Measurements from ENCODE around the gene MAPK8IP3. TPM values are rescaled to one million over a fixed set of nuclear protein-coding genes. Genes with fewer than 3 reads are reported as not detected.

The MAPK8IP3 gene
- total and polyA plus RNA-seq, 9 of the 15 experiments (the other 6 are each of a cell fraction or from before 2014, with no cell fraction given) = 0.17 to 58.7 (median 16.7) TPM

DNA sequence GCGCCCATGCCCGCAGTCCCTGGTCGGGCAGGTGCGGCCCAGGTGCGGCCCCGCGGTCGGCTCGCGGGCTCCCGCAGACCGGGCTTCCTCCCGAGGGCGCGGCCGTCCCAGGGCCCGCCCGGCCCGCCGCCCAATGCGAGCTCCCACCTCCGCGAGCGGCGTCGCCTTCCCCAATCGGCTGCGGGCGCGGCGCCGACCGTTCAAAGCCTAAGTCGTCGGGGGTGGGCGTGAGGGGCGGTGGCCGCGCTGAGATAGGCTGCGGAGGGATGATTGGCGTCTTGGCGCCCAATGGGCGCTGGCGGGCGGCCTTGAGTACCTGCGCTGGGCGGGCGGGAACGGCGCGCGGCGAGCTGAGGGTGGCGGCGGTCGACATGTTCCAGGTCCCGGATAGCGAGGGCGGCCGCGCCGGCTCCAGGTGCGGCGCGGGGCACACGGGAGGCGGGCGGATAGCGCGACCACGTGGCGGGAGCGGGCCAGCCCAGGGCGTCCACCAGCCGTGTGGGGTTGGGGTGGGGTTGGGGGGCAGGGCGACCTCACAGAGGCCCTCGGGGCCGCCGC is 28.0 kb upstream of the MAPK8IP3 start, which contains the start of gene JPT2 (continued):
- TF ChIP-seq SMAD4 (CRISPR knock-in tag; conservative IDR thresholded peaks at IDR 0.05) (0 out of 2 replicates have a peak, but pooled peaks have one; percentile 8), ZFX (CRISPR knock-in tag; IDR thresholded peaks at IDR 0.05) (no peak; the same call in 1 of the 2 replicates), GTF2E2 (tag; IDR thresholded peaks at IDR 0.05) (peak; percentile 36; the same call in 1 of the 2 replicates), CHD2 (IDR thresholded peaks at IDR 0.05; ENCODE audit: low read depth, low read length) (peak; percentile 86), KHSRP (IDR thresholded peaks at IDR 0.05) (no peak), ZFP30 (CRISPR knock-in tag; IDR thresholded peaks at IDR 0.05; ENCODE audit: borderline replicate concordance) (no peak), RBM25 (IDR thresholded peaks at IDR 0.05; ENCODE audit: low read depth, low read length, severe bottlenecking) (peak; percentile 100), CBX1 (IDR thresholded peaks at IDR 0.05; ENCODE audit: low read depth) (0 out of 2 replicates have a peak, but pooled peaks have one; percentile 16), ZBTB1 (CRISPR knock-in tag; IDR thresholded peaks at IDR 0.05; ENCODE audit: borderline replicate concordance, low read depth) (no peak), HNRNPLL (IDR thresholded peaks at IDR 0.05; ENCODE audit: low read depth, low read length, poor library complexity, severe bottlenecking) (peak; percentile 66), ZNF165 (CRISPR knock-in tag; IDR thresholded peaks at IDR 0.05; ENCODE audit: borderline replicate concordance) (no peak), SIN3A (IDR thresholded peaks at IDR 0.05; ENCODE audit: borderline replicate concordance in 2 of 2, control insufficient read depth in 1 of 2, low read depth in 2 of 2, low read length in 2 of 2) (peak in 1 of 2 experiments; percentile 52; a peak in 1 of 4 replicates), CTBP1 (IDR thresholded peaks at IDR 0.05; ENCODE audit: borderline replicate concordance) (peak; percentile 100), ZNF3 (CRISPR knock-in tag; IDR thresholded peaks at IDR 0.05) (no peak), RAD21 (CRISPR knock-in tag; conservative IDR thresholded peaks at IDR 0.05 in 1 of 2, IDR thresholded peaks at IDR 0.05 in 1 of 2) (no peak)
- TF ChIP-seq, protein P1, sequence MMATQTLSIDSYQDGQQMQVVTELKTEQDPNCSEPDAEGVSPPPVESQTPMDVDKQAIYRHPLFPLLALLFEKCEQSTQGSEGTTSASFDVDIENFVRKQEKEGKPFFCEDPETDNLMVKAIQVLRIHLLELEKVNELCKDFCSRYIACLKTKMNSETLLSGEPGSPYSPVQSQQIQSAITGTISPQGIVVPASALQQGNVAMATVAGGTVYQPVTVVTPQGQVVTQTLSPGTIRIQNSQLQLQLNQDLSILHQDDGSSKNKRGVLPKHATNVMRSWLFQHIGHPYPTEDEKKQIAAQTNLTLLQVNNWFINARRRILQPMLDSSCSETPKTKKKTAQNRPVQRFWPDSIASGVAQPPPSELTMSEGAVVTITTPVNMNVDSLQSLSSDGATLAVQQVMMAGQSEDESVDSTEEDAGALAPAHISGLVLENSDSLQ (IDR thresholded peaks at IDR 0.05) = peak; percentile 99
- TF ChIP-seq, protein P2, sequence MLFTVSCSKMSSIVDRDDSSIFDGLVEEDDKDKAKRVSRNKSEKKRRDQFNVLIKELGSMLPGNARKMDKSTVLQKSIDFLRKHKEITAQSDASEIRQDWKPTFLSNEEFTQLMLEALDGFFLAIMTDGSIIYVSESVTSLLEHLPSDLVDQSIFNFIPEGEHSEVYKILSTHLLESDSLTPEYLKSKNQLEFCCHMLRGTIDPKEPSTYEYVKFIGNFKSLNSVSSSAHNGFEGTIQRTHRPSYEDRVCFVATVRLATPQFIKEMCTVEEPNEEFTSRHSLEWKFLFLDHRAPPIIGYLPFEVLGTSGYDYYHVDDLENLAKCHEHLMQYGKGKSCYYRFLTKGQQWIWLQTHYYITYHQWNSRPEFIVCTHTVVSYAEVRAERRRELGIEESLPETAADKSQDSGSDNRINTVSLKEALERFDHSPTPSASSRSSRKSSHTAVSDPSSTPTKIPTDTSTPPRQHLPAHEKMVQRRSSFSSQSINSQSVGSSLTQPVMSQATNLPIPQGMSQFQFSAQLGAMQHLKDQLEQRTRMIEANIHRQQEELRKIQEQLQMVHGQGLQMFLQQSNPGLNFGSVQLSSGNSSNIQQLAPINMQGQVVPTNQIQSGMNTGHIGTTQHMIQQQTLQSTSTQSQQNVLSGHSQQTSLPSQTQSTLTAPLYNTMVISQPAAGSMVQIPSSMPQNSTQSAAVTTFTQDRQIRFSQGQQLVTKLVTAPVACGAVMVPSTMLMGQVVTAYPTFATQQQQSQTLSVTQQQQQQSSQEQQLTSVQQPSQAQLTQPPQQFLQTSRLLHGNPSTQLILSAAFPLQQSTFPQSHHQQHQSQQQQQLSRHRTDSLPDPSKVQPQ (CRISPR knock-in tag; IDR thresholded peaks at IDR 0.05; ENCODE audit: borderline replicate concordance) = no peak
- TF ChIP-seq, protein P3, sequence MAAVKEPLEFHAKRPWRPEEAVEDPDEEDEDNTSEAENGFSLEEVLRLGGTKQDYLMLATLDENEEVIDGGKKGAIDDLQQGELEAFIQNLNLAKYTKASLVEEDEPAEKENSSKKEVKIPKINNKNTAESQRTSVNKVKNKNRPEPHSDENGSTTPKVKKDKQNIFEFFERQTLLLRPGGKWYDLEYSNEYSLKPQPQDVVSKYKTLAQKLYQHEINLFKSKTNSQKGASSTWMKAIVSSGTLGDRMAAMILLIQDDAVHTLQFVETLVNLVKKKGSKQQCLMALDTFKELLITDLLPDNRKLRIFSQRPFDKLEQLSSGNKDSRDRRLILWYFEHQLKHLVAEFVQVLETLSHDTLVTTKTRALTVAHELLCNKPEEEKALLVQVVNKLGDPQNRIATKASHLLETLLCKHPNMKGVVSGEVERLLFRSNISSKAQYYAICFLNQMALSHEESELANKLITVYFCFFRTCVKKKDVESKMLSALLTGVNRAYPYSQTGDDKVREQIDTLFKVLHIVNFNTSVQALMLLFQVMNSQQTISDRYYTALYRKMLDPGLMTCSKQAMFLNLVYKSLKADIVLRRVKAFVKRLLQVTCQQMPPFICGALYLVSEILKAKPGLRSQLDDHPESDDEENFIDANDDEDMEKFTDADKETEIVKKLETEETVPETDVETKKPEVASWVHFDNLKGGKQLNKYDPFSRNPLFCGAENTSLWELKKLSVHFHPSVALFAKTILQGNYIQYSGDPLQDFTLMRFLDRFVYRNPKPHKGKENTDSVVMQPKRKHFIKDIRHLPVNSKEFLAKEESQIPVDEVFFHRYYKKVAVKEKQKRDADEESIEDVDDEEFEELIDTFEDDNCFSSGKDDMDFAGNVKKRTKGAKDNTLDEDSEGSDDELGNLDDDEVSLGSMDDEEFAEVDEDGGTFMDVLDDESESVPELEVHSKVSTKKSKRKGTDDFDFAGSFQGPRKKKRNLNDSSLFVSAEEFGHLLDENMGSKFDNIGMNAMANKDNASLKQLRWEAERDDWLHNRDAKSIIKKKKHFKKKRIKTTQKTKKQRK (IDR thresholded peaks at IDR 0.05; ENCODE audit: borderline replicate concordance, low read depth, low read length) = peak; percentile 90
- TF ChIP-seq, protein P4, sequence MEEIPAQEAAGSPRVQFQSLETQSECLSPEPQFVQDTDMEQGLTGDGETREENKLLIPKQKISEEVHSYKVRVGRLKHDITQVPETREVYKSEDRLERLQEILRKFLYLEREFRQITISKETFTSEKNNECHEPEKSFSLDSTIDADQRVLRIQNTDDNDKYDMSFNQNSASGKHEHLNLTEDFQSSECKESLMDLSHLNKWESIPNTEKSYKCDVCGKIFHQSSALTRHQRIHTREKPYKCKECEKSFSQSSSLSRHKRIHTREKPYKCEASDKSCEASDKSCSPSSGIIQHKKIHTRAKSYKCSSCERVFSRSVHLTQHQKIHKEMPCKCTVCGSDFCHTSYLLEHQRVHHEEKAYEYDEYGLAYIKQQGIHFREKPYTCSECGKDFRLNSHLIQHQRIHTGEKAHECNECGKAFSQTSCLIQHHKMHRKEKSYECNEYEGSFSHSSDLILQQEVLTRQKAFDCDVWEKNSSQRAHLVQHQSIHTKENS (CRISPR knock-in tag; IDR thresholded peaks at IDR 0.05) = no peak
